Fibroblast of lung (primary cell): ENCODE results near the gene NECAB3. TPM values are rescaled to one million over a fixed set of nuclear protein-coding genes. Genes with fewer than 3 reads are reported as not detected.
"Not testable (repeated sequence)": the region's sequence is repeated elsewhere in the genome, so short reads cannot be mapped to it uniquely, and the experiment has no call there.

Source experiments
- DNase-seq, 2 donors: peaks; one replicate each; pipeline versions ENCODE4 v3.0.0 to v3.0.0-alpha.2; 2010; ENCODE audit warnings: low read depth in 2 of 2
- H2AFZ ChIP-seq: 2 replicates; pipeline ENCODE4 v1.5.1; 2012; ENCODE audit warnings: low read length, control low read depth, inconsistent platforms
- H3K27ac ChIP-seq: 2 replicates; pipeline ENCODE4 v1.5.1; 2011; ENCODE audit warnings: low read length, control low read depth; ENCODE audit not compliant: insufficient read depth
- H3K27me3 ChIP-seq: 2 replicates; pipeline ENCODE4 v1.5.1; 2011; ENCODE audit warnings: mild to moderate bottlenecking, low read length; ENCODE audit not compliant: control insufficient read depth, insufficient read depth
- H3K36me3 ChIP-seq: 2 replicates; pipeline ENCODE4 v1.5.1; 2011; ENCODE audit warnings: low read length; ENCODE audit not compliant: control insufficient read depth, insufficient read depth
- H3K4me1 ChIP-seq: 2 replicates; pipeline ENCODE4 v1.5.1; 2011; ENCODE audit warnings: low read length; ENCODE audit not compliant: control insufficient read depth, insufficient read depth; ENCODE audit errors: extremely low read depth
- H3K4me2 ChIP-seq: 2 replicates; pipeline ENCODE4 v1.5.1; 2011; ENCODE audit warnings: low read length, control low read depth; ENCODE audit not compliant: insufficient read depth; ENCODE audit errors: extremely low read depth
- H3K4me3 ChIP-seq, 4 experiments: fragments of 200-600 bp in 1 of 4; sonication (generic) in 1 of 4; replicated peaks in 1 of 4; 2 replicates each; pipeline ENCODE4 v1.5.1; 2011 to 2016; ENCODE audit warnings: low read length in 4 of 4, low read depth in 3 of 4, mild to moderate bottlenecking in 3 of 4, control low read depth in 2 of 4, inconsistent platforms in 1 of 4, mixed read lengths in 1 of 4; ENCODE audit not compliant: insufficient read depth in 1 of 4; ENCODE audit errors: control extremely low read depth in 1 of 4
- H3K79me2 ChIP-seq: 2 replicates; pipeline ENCODE4 v1.5.1; 2012; ENCODE audit warnings: mild to moderate bottlenecking, low read length, inconsistent platforms; ENCODE audit not compliant: control insufficient read depth, insufficient read depth
- H3K9ac ChIP-seq: 2 replicates; pipeline ENCODE4 v1.5.1; 2011; ENCODE audit warnings: mild to moderate bottlenecking, low read length, control low read depth; ENCODE audit not compliant: insufficient read depth
- H3K9me3 ChIP-seq: 2 replicates; pipeline ENCODE4 v1.5.1; 2012; ENCODE audit warnings: low read depth, low read length; ENCODE audit not compliant: control insufficient read depth, insufficient read depth
- H4K20me1 ChIP-seq: 2 replicates; pipeline ENCODE4 v1.5.1; 2011; ENCODE audit warnings: low read length; ENCODE audit not compliant: control insufficient read depth, insufficient read depth; ENCODE audit errors: extremely low read depth
- CTCF ChIP-seq, 2 donors: IDR thresholded peaks in 1 of 2; conservative IDR thresholded peaks in 1 of 2; 1 replicate in 1 of 2; 2 replicates in 1 of 2; pipeline ENCODE4 v1.5.1; 2011 to 2012; ENCODE audit warnings: low read length in 2 of 2, control low read depth in 1 of 2, inconsistent platforms in 1 of 2, low read depth in 1 of 2, mild to moderate bottlenecking in 1 of 2
- EZH2 ChIP-seq: IDR thresholded peaks from 2 replicates; pipeline ENCODE4 v1.5.1; 2012; ENCODE audit warnings: low read length, control low read depth, mild to moderate bottlenecking; ENCODE audit errors: missing control alignments
- polyA plus RNA-seq, 2 donors: library from polyadenylated mRNA; depleted of rRNA in 1 of 2; stranded (reverse) in 1 of 2; unstranded in 1 of 2; fragments of >200 nt; gene quantifications; 2 replicates each; pipeline ENCODE4 v1.2.1, GENCODE V29; 2011 to 2012; ENCODE audit warnings: missing spikeins in 1 of 2
- total RNA-seq: library from RNA; depleted of rRNA; stranded (reverse); fragments of >200 nt; gene quantifications from 2 replicates; pipeline ENCODE4 v1.2.1, GENCODE V29; 2014

Gene NECAB3
- total and polyA plus RNA-seq, 2 donors (not counting 1 experiment from before 2014, with no cell fraction given): 5.1 to 20.5 TPM

GRCh38 chr20:33648396-33649004 is 25.7 kb downstream of the NECAB3 start:
- Histone ChIP-seq H2AFZ (no peak overlapping the region), H3K4me2 (peak overlapping the region; percentile 52), H3K79me2 (no peaks in the 10 kb centered on the region), H3K9ac (no peak overlapping the region), H3K27me3 (no peaks in the 10 kb centered on the region), H4K20me1 (no peaks in the 10 kb centered on the region), H3K4me1 (peaks cover 2% of the 10 kb centered on the region), H3K27ac (no peak overlapping the region), H3K36me3 (peaks cover 5% of the 10 kb centered on the region), H3K9me3 (no peaks in the 10 kb centered on the region), H3K4me3 (no peak overlapping the region)
- TF ChIP-seq CTCF (conservative IDR thresholded peaks at IDR 0.05 in 1 of 2, IDR thresholded peaks at IDR 0.05 in 1 of 2; ENCODE audit: low read depth in 1 of 2, low read length in 2 of 2): no peak
- TF ChIP-seq EZH2: no peak
- DNase-seq: peak in 1 of 2 donors; percentile 17

- TF ChIP-seq CTCF (conservative IDR thresholded peaks at IDR 0.05 in 1 of 2, IDR thresholded peaks at IDR 0.05 in 1 of 2; ENCODE audit: low read depth in 1 of 2, low read length in 2 of 2) (no peak), EZH2 (no peak)
- Histone ChIP-seq H3K36me3 (peaks cover 5% of the 10 kb centered on the region), H3K27me3 (no peaks in the 10 kb centered on the region), H3K9ac (no peak overlapping the region), H3K4me1 (peaks cover 2% of the 10 kb centered on the region), H2AFZ (no peak overlapping the region), H3K9me3 (no peaks in the 10 kb centered on the region), H3K4me2 (peak overlapping the region; percentile 7), H3K4me3 (no peak overlapping the region), H3K27ac (no peak overlapping the region), H3K79me2 (no peaks in the 10 kb centered on the region), H4K20me1 (no peaks in the 10 kb centered on the region)
- peak; percentile 86 to 89 for DNase-seq
These were observed 26.4 kb downstream of the NECAB3 start for GRCh38 chr20:33647603-33648395.

GRCh38 chr20:33646959-33647602 is 27.1 kb downstream of the NECAB3 start:
- not testable (repeated sequence) for H3K9ac ChIP-seq, H3K9me3 ChIP-seq, H3K4me2 ChIP-seq, H3K4me1 ChIP-seq, H3K4me3 ChIP-seq, H2AFZ ChIP-seq, H3K27me3 ChIP-seq, H3K27ac ChIP-seq, H3K79me2 ChIP-seq, H3K36me3 ChIP-seq, H4K20me1 ChIP-seq, DNase-seq
